CD4-positive, alpha-beta memory T cell (primary cell): ENCODE measurements around the gene DNALI1. TPM values are rescaled to one million over a fixed set of nuclear protein-coding genes. Genes with fewer than 3 reads are reported as not detected.
A peak's percentile ranks its signal among the peaks of the same experiment; 100 is the strongest.

ENCODE experiments used
- CTCF ChIA-PET: fragments of 350-600 bp; sonication (Branson Sonifier 250); formaldehyde crosslinking; loops from one replicate; lab custom pipeline; 2021; ENCODE audit warnings: inconsistent platforms; ENCODE audit not compliant: partially characterized antibody; lab: Charles Lee
- POLR2A ChIA-PET: fragments of 350-600 bp; sonication (Branson Sonifier 250); formaldehyde crosslinking; loops from one replicate; lab custom pipeline; 2021; ENCODE audit not compliant: partially characterized antibody; lab: Charles Lee
- DNase-seq, 5 donors: peaks; one replicate each; pipeline versions ENCODE4 v3.0.0 to v3.0.0-alpha.2; 2020 to 2022; ENCODE audit warnings: mixed read lengths in 1 of 5
- H3K27ac ChIP-seq: one replicate; pipeline ENCODE4 v1.7.0; 2013; ENCODE audit warnings: low read depth, low read length
- H3K27me3 ChIP-seq: 2 replicates; pipeline ENCODE4 v1.7.0; 2013; ENCODE audit warnings: mild to moderate bottlenecking, low read length, moderate library complexity; ENCODE audit not compliant: insufficient read depth
- H3K36me3 ChIP-seq: 2 replicates; pipeline ENCODE4 v1.7.0; 2013; ENCODE audit warnings: mild to moderate bottlenecking, low read length, moderate library complexity; ENCODE audit not compliant: insufficient read depth
- H3K4me1 ChIP-seq: 2 replicates; pipeline ENCODE4 v1.7.0; 2013; ENCODE audit warnings: mild to moderate bottlenecking, low read length, moderate library complexity; ENCODE audit not compliant: insufficient read depth
- H3K4me3 ChIP-seq, 2 donors: one replicate each; pipeline ENCODE4 v1.7.0; 2013; ENCODE audit warnings: low read length in 2 of 2, mild to moderate bottlenecking in 1 of 2
- H3K9me3 ChIP-seq, 2 donors: one replicate each; pipeline ENCODE4 v1.7.0; 2013; ENCODE audit warnings: low read length in 2 of 2, control low read depth in 1 of 2; ENCODE audit not compliant: control insufficient read depth in 1 of 2
- H3K27ac Mint-ChIP-seq, 7 donors: one replicate each; pipeline ENCODE4 v1.8.0; 2020 to 2021; ENCODE audit warnings: mixed read lengths in 7 of 7, mild to moderate bottlenecking in 6 of 7, inconsistent platforms in 3 of 7, moderate library complexity in 3 of 7
- H3K27me3 Mint-ChIP-seq, 2 donors: one replicate each; pipeline ENCODE4 v1.8.0; 2020 to 2021; ENCODE audit warnings: mixed read lengths in 2 of 2
- H3K36me3 Mint-ChIP-seq, 2 donors: one replicate each; pipeline ENCODE4 v1.8.0; 2020 to 2021; ENCODE audit warnings: mixed read lengths in 2 of 2, inconsistent platforms in 1 of 2, mild to moderate bottlenecking in 1 of 2
- H3K4me1 Mint-ChIP-seq, 4 donors: one replicate each; pipeline ENCODE4 v1.8.0; 2020 to 2021; ENCODE audit warnings: mixed read lengths in 4 of 4, mild to moderate bottlenecking in 1 of 4
- H3K4me3 Mint-ChIP-seq, 8 donors: one replicate each; pipeline ENCODE4 v1.8.0; 2020 to 2021; ENCODE audit warnings: mixed read lengths in 8 of 8, mild to moderate bottlenecking in 7 of 8, moderate library complexity in 6 of 8, inconsistent platforms in 3 of 8
- H3K9me3 Mint-ChIP-seq, 8 donors: one replicate each; pipeline ENCODE4 v1.8.0; 2020 to 2021; ENCODE audit warnings: mixed read lengths in 8 of 8, mild to moderate bottlenecking in 5 of 8, inconsistent platforms in 3 of 8, moderate library complexity in 1 of 8
- intact Hi-C: fragments of 100-400 bp; cut with micrococcal nuclease; formaldehyde crosslinking; loops from one replicate; pipeline ENCODE4 v1.15.1; 2023
- polyA plus RNA-seq, 2 donors: library from polyadenylated mRNA; unstranded; fragments of 300-500 nt; fragmentation: Illumina TruSeq; gene quantifications; one replicate each; pipeline ENCODE4 v1.2.3, GENCODE V29; 2021
- total RNA-seq, 2 experiments: library from RNA; stranded (reverse); gene quantifications; one replicate each; pipeline ENCODE4 v1.2.3, GENCODE V29; 2021

The DNALI1 gene
- total RNA-seq (under 1 TPM in 1 of 2 experiments, not detected in 1; 0.25 TPM), polyA plus RNA-seq (under 1 TPM in 1 of 2 donors, not detected in 1; 0.69 TPM)

- peak within 1 kb of the TSS in 1 of 8 donors; percentile 17 for H3K4me3 Mint-ChIP-seq
- no peaks in the 10 kb centered on the region for H3K9me3 Mint-ChIP-seq
- Histone ChIP-seq H3K4me3 (no peak within 1 kb of the TSS), H3K27me3 (no peaks in the 10 kb centered on the region), H3K4me1 (peaks cover 21% of the 10 kb centered on the region), H3K36me3 (no peaks in the 10 kb centered on the region), H3K27ac (no peak within 1 kb of the TSS), H3K9me3 (no peaks in the 10 kb centered on the region)
- peak in 1 of 5 donors; percentile 4 for DNase-seq
- intact Hi-C loops = no loop called here
- peaks cover 18 to 29% (median 24%) of the 10 kb centered on the region in 4 donors for H3K4me1 Mint-ChIP-seq
- POLR2A ChIA-PET = no interaction called here
- peak within 1 kb of the TSS in 3 of 7 donors; percentile 36 to 53 (median 39) for H3K27ac Mint-ChIP-seq
- no peaks in the 10 kb centered on the region for H3K27me3 Mint-ChIP-seq
- CTCF ChIA-PET = no interaction called here
- H3K36me3 Mint-ChIP-seq = peaks cover 8 to 15% of the 10 kb centered on the region in 2 donors
Observed at GRCh38 chr1:37556712-37557196, at the start of gene DNALI1. Gene DNALI1, plus strand, starts transcription at chr1:37556940. Its CDS starts 55 bp downstream, at chr1:37556995.

GRCh38 chr1:37509181-37509580 is 47.6 kb upstream of the DNALI1 start:
- POLR2A ChIA-PET = interaction anchor here (0.9 to 1.2 kb wide), 2 partner anchors 31 to 34 kb away, joined by 3 to 4 read pairs; no protein-coding TSS in a partner anchor
- H3K27ac Mint-ChIP-seq = peak overlapping the region in 5 of 7 donors; percentile 1 to 86 (median 24)

GRCh38 chr1:37513795-37514349 is 42.9 kb upstream of the DNALI1 start:
- Histone ChIP-seq H3K4me3 (peak overlapping the region; percentile 57 to 74), H3K4me1 (peaks cover 34% of the 10 kb centered on the region), H3K36me3 (peaks cover 7% of the 10 kb centered on the region), H3K27ac (peak overlapping the region; percentile 82), H3K27me3 (no peaks in the 10 kb centered on the region), H3K9me3 (no peaks in the 10 kb centered on the region)
- peaks cover 19 to 34% of the 10 kb centered on the region in 2 donors for H3K36me3 Mint-ChIP-seq
- ChIA-PET CTCF (interaction anchor here (0.8 to 3.6 kb wide), 16 partner anchors 11 to 346 kb away, joined by 3 to 20 read pairs (median 10); partner anchors contain the start of genes MTF1 and SNIP1), POLR2A (interaction anchor here (1.1 to 5.0 kb wide), 17 partner anchors 11 to 418 kb away, joined by 3 to 131 read pairs (median 5); partner anchors contain the start of genes C1orf122, CDCA8, GNL2 and MTF1)
- H3K27ac Mint-ChIP-seq = peak overlapping the region; percentile 93 to 98 (median 97)
- H3K9me3 Mint-ChIP-seq = peaks cover 0 to 3% (median 0%) of the 10 kb centered on the region in 8 donors
- DNase-seq = peak; percentile 26 to 68 (median 33)
- intact Hi-C loops = loop anchor here (1.0 to 2.0 kb wide), 5 partner anchors 40 to 168 kb away; partner anchors contain the start of genes GNL2, SNIP1 and ZC3H12A
- H3K4me3 Mint-ChIP-seq = peak overlapping the region; percentile 95 to 99 (median 98)
- H3K4me1 Mint-ChIP-seq = peaks cover 31 to 48% (median 39%) of the 10 kb centered on the region in 4 donors
- no peaks in the 10 kb centered on the region for H3K27me3 Mint-ChIP-seq

More at GRCh38 chr1:37509181-37509580, 47.6 kb upstream of the DNALI1 start:
- Histone ChIP-seq H3K36me3 (peaks cover 30% of the 10 kb centered on the region), H3K27me3 (no peaks in the 10 kb centered on the region), H3K4me1 (peaks cover 26% of the 10 kb centered on the region), H3K9me3 (no peaks in the 10 kb centered on the region), H3K4me3 (no peak overlapping the region), H3K27ac (no peak overlapping the region)
- Mint-ChIP-seq H3K4me1 (peaks cover 31 to 47% (median 35%) of the 10 kb centered on the region in 4 donors), H3K36me3 (peaks cover 39 to 52% of the 10 kb centered on the region in 2 donors), H3K4me3 (no peak overlapping the region), H3K9me3 (peaks cover 0 to 4% (median 0%) of the 10 kb centered on the region in 8 donors), H3K27me3 (no peaks in the 10 kb centered on the region)
- CTCF ChIA-PET = interaction anchor here (0.9 to 2.2 kb wide), 6 partner anchors 19 to 173 kb away, joined by 3 to 6 read pairs (median 4); no protein-coding TSS in a partner anchor
- DNase-seq = no peak
- intact Hi-C loops = no loop called here

- Mint-ChIP-seq H3K4me1 (peaks cover 27 to 49% (median 38%) of the 10 kb centered on the region in 4 donors), H3K36me3 (peaks cover 12 to 30% of the 10 kb centered on the region in 2 donors), H3K9me3 (no peaks in the 10 kb centered on the region), H3K27me3 (no peaks in the 10 kb centered on the region), H3K27ac (peak within 1 kb of the TSS; percentile 96 to 99 (median 99)), H3K4me3 (peak within 1 kb of the TSS; percentile 97 to 99 (median 98))
- intact Hi-C loops = loop anchor here (1.0 to 2.0 kb wide), 5 partner anchors 40 to 168 kb away; partner anchors contain the start of genes GNL2, SNIP1 and ZC3H12A
- CTCF ChIA-PET = interaction anchor here (0.6 to 3.6 kb wide), 22 partner anchors 9 to 345 kb away, joined by 3 to 20 read pairs (median 7); partner anchors contain the start of genes CDCA8, MTF1 and SNIP1
- DNase-seq = peak; percentile 81 to 88 (median 85)
- Histone ChIP-seq H3K36me3 (no peaks in the 10 kb centered on the region), H3K4me1 (peaks cover 34% of the 10 kb centered on the region), H3K4me3 (peak within 1 kb of the TSS; percentile 74), H3K27me3 (no peaks in the 10 kb centered on the region), H3K9me3 (no peaks in the 10 kb centered on the region), H3K27ac (peak within 1 kb of the TSS; percentile 82)
- POLR2A ChIA-PET = interaction anchor here (0.6 to 5.0 kb wide), 25 partner anchors 9 to 1050 kb away, joined by 3 to 131 read pairs (median 5); partner anchors contain the start of genes C1orf122, CDCA8, GNL2 and MRPS15
Observed at GRCh38 chr1:37514350-37515184, 42.2 kb upstream of the DNALI1 start, which contains the start of gene MEAF6. Gene MEAF6, minus strand, starts transcription at chr1:37514766. Its CDS starts 20 bp downstream, at chr1:37514746.

GRCh38 chr1:37515185-37516034 is 41.3 kb upstream of the DNALI1 start:
- peaks cover 12 to 30% of the 10 kb centered on the region in 2 donors for H3K36me3 Mint-ChIP-seq
- peak overlapping the region; percentile 94 to 99 (median 99) for H3K27ac Mint-ChIP-seq
- intact Hi-C loops = loop anchor here (2.0 kb wide), 1 partner anchor 61 kb away; no protein-coding TSS in a partner anchor
- H3K4me1 Mint-ChIP-seq = peaks cover 30 to 52% (median 42%) of the 10 kb centered on the region in 4 donors
- H3K27me3 ChIP-seq = no peaks in the 10 kb centered on the region
- H3K27me3 Mint-ChIP-seq = no peaks in the 10 kb centered on the region
- DNase-seq = no peak
- peaks cover 34% of the 10 kb centered on the region for H3K4me1 ChIP-seq
- peaks cover 0 to 1% (median 0%) of the 10 kb centered on the region in 8 donors for H3K9me3 Mint-ChIP-seq
- H3K36me3 ChIP-seq = no peaks in the 10 kb centered on the region
- peak overlapping the region; percentile 91 to 98 (median 94) for H3K4me3 Mint-ChIP-seq
- H3K4me3 ChIP-seq = peak overlapping the region; percentile 74
- ChIA-PET POLR2A (interaction anchor here (0.6 to 5.0 kb wide), 24 partner anchors 10 to 1051 kb away, joined by 3 to 131 read pairs (median 5); partner anchors contain the start of genes C1orf122, CDCA8, GNL2 and MRPS15), CTCF (interaction anchor here (0.6 to 3.6 kb wide), 20 partner anchors 9 to 345 kb away, joined by 3 to 20 read pairs (median 8); partner anchors contain the start of genes CDCA8, MTF1 and SNIP1)
- no peaks in the 10 kb centered on the region for H3K9me3 ChIP-seq
- peak overlapping the region; percentile 82 for H3K27ac ChIP-seq
